Mucosa of stomach (tissue), 1 donor: ENCODE measurements around the gene DISC1.

Experiments
- H3K27me3 ChIP-seq: one replicate; pipeline ENCODE4 v1.7.0; 2013; ENCODE audit warnings: mild to moderate bottlenecking, low read length; ENCODE audit not compliant: control insufficient read depth, insufficient read depth
- H3K36me3 ChIP-seq: one replicate; pipeline ENCODE4 v1.7.0; 2013; ENCODE audit warnings: low read length; ENCODE audit not compliant: control insufficient read depth, insufficient read depth
- H3K4me1 ChIP-seq: one replicate; pipeline ENCODE4 v1.7.0; 2013; ENCODE audit warnings: mild to moderate bottlenecking, low read length; ENCODE audit not compliant: control insufficient read depth, insufficient read depth
- H3K4me3 ChIP-seq: one replicate; pipeline ENCODE4 v1.7.0; 2013; ENCODE audit warnings: low read length
- H3K9ac ChIP-seq: one replicate; pipeline ENCODE4 v1.7.0; 2013; ENCODE audit warnings: mild to moderate bottlenecking, low read length, moderate library complexity
- H3K9me3 ChIP-seq: one replicate; pipeline ENCODE4 v1.7.0; 2013; ENCODE audit warnings: mild to moderate bottlenecking, low read length, moderate library complexity; ENCODE audit not compliant: control insufficient read depth
- donor health status: Pancreatic carcinoma.

DISC1 gene

GRCh38 chr1:231806623-231807495 lies 180.3 kb downstream of the DISC1 start:
- Histone ChIP-seq H3K27me3 (no peaks in the 10 kb centered on the region), H3K36me3 (no peaks in the 10 kb centered on the region), H3K4me3 (no peak overlapping the region), H3K9me3 (no peaks in the 10 kb centered on the region), H3K9ac (no peak overlapping the region), H3K4me1 (no peaks in the 10 kb centered on the region)

GRCh38 chr1:231807541-231807940 lies 181.0 kb downstream of the DISC1 start:
- Histone ChIP-seq H3K4me3 (no peak overlapping the region), H3K36me3 (no peaks in the 10 kb centered on the region), H3K9me3 (no peaks in the 10 kb centered on the region), H3K27me3 (no peaks in the 10 kb centered on the region), H3K4me1 (no peaks in the 10 kb centered on the region), H3K9ac (no peak overlapping the region)

DNA sequence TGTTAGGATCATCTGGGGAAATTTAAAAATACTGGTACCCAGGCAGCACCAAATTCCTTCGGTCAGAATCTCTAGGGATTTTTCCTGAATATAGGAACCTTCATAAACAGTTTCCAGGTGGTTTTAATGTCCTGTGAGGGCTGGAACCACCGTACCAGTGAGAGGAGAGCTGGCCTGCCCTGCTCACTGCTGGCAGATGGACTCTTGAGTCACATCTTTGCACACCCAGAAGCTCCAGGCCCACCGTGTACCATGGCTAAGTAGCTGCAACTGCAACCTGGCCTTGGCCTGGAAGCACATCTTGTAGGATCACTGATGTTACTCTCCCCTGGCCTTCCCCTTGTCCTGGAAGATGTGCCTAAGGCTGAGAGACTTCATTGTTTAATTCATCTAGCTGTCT lies 181.5 kb downstream of the DISC1 start:
- H3K9me3 ChIP-seq = no peaks in the 10 kb centered on the region
- no peak overlapping the region for H3K9ac ChIP-seq
- H3K27me3 ChIP-seq = no peaks in the 10 kb centered on the region
- no peak overlapping the region for H3K4me3 ChIP-seq
- H3K4me1 ChIP-seq = no peaks in the 10 kb centered on the region
- no peaks in the 10 kb centered on the region for H3K36me3 ChIP-seq

- no peaks in the 10 kb centered on the region for H3K9me3 ChIP-seq
- H3K36me3 ChIP-seq = no peaks in the 10 kb centered on the region
- no peak overlapping the region for H3K4me3 ChIP-seq
- no peaks in the 10 kb centered on the region for H3K4me1 ChIP-seq
- no peak overlapping the region for H3K9ac ChIP-seq
- H3K27me3 ChIP-seq = no peaks in the 10 kb centered on the region
These were observed 182.4 kb downstream of the DISC1 start for GRCh38 chr1:231808990-231809389.

- H3K27me3 ChIP-seq = no peaks in the 10 kb centered on the region
- no peak overlapping the region for H3K4me3 ChIP-seq
- no peaks in the 10 kb centered on the region for H3K4me1 ChIP-seq
These were observed 183.8 kb downstream of the DISC1 start for GRCh38 chr1:231810415-231810814.

DNA sequence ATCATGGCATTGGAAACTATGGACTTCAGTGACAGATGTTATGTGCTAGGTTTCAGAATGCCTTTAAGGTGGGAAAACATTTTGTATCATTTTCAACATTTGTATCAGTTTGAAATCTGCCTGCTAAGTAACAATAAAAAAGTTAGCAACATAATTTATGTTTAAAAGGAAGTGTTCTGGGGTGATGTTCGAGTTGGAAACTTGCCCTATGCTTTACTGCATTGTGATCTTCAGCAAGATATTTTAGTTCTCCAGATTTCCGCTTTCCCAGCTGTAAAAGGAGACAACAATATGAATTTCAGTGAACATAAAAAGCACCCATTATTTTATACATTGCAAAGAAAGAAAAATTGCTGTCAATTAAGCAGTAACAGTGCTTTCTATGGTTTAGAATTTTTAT lies 187.4 kb downstream of the DISC1 start:
- H3K36me3 ChIP-seq = no peaks in the 10 kb centered on the region
- H3K4me1 ChIP-seq = no peaks in the 10 kb centered on the region
- H3K4me3 ChIP-seq = no peak overlapping the region
- H3K9ac ChIP-seq = no peak overlapping the region
- no peaks in the 10 kb centered on the region for H3K9me3 ChIP-seq
- H3K27me3 ChIP-seq = no peaks in the 10 kb centered on the region

More at GRCh38 chr1:231810415-231810814, 183.8 kb downstream of the DISC1 start:
- H3K9ac ChIP-seq = no peak overlapping the region
- no peaks in the 10 kb centered on the region for H3K9me3 ChIP-seq
- no peaks in the 10 kb centered on the region for H3K36me3 ChIP-seq

DNA sequence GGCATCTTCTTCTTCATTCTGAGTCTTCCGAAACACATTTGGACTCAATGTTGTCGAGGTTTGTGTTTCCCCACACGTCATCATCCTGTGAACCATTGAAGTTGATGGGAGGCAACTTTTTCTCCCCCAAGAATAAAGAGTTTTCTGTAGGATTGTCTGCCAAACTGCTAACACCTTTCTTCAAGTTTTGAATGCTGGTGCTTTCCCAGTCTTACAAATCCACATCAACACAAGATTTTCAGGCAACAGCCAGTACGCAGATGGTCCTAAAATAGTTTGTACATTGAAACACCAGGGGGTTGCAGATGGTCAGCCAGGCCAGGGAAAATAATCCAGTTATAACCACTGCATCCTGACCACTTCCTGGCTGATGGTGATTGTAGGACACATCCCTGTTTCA lies 187.9 kb downstream of the DISC1 start:
- Histone ChIP-seq H3K4me3 (no peak overlapping the region), H3K36me3 (no peaks in the 10 kb centered on the region), H3K4me1 (no peaks in the 10 kb centered on the region), H3K9ac (no peak overlapping the region), H3K9me3 (no peaks in the 10 kb centered on the region), H3K27me3 (no peaks in the 10 kb centered on the region)

DNA sequence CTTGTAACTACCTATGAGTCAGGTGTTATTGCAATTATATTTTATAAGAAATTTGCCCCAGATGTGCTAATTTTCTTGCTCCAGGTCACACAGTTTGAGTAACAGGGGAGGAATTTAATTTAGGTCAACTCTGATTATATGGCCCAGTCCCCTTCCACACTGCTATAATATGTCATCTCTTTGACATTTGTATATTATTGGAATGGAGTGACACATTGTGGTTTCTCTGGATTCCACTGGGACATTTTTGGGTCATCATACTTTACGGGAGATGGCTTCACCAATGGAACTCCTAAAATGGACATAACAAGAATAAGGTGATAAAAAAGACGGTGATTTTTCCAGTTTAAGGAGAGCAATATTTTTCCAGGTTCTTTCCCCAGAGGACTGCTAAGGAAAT lies 191.2 kb downstream of the DISC1 start:
- Histone ChIP-seq H3K9ac (no peak overlapping the region), H3K27me3 (no peaks in the 10 kb centered on the region), H3K4me3 (no peak overlapping the region), H3K36me3 (no peaks in the 10 kb centered on the region), H3K9me3 (no peaks in the 10 kb centered on the region), H3K4me1 (no peaks in the 10 kb centered on the region)

DNA sequence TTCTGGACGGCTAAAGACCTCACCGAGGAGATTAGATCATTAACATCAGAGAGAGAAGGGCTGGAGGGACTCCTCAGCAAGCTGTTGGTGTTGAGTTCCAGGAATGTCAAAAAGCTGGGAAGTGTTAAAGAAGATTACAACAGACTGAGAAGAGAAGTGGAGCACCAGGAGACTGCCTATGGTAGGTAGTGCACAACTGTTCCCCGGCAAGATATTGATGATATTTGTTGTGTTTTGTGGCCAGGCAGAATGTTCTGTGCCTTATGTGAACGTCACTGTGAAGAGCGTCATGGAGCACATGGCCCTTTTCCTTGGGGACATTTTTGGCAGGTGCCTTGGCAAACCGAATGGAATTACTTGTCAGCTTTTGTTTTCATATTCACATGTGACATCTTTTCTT lies 191.7 kb downstream of the DISC1 start:
- Histone ChIP-seq H3K4me3 (no peak overlapping the region), H3K4me1 (no peaks in the 10 kb centered on the region), H3K36me3 (no peaks in the 10 kb centered on the region), H3K27me3 (no peaks in the 10 kb centered on the region), H3K9me3 (no peaks in the 10 kb centered on the region), H3K9ac (no peak overlapping the region)

DNA sequence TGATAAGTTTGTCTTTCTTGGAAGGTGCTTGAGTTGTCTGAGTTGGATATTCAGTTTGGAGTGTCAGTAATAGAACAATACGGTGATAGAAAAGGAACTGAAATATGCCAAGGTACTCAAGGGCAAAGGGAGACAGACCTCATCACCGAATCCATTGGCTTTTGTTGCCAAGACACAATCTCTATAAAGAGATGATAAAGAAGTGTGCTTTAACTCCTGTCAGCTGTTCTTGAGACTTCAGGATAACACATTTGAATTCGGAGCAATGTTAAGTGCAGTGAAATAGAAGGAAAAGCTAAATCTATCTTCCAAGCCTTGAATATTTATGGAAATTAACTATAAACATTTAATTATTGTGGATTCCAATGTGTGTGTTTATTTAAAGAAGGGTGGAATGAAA lies 194.7 kb downstream of the DISC1 start:
- H3K9ac ChIP-seq = no peak overlapping the region
- H3K36me3 ChIP-seq = no peaks in the 10 kb centered on the region
- no peaks in the 10 kb centered on the region for H3K27me3 ChIP-seq
- H3K9me3 ChIP-seq = no peaks in the 10 kb centered on the region
- no peaks in the 10 kb centered on the region for H3K4me1 ChIP-seq
- no peak overlapping the region for H3K4me3 ChIP-seq

DNA sequence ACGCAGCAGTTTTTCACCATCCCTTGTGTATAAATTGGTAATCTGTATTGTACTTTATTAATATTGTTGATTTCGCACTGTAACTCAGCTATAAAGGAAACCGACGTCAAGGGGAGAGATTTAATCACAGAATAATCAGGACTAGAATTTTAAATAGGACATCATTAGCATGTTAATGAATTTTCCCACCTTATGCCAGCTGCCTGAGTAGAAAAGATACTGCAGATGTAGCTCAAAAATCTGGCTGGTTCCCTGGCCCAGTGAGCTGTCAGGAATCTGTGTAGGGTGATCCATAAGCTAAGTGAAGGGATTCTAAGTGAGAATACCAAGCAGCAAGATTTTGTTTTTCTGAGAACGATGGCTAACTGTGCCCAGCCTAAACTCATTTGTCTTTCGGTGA lies 195.5 kb downstream of the DISC1 start:
- Histone ChIP-seq H3K27me3 (no peaks in the 10 kb centered on the region), H3K9me3 (no peaks in the 10 kb centered on the region), H3K4me3 (no peak overlapping the region), H3K9ac (no peak overlapping the region), H3K4me1 (no peaks in the 10 kb centered on the region), H3K36me3 (no peaks in the 10 kb centered on the region)

GRCh38 chr1:231826566-231826965 lies 200.0 kb downstream of the DISC1 start:
- H3K36me3 ChIP-seq = no peaks in the 10 kb centered on the region
- H3K9me3 ChIP-seq = no peaks in the 10 kb centered on the region
- H3K9ac ChIP-seq = no peak overlapping the region
- no peaks in the 10 kb centered on the region for H3K4me1 ChIP-seq
- no peak overlapping the region for H3K4me3 ChIP-seq
- no peaks in the 10 kb centered on the region for H3K27me3 ChIP-seq
